Right kidney (tissue), 1 donor: ENCODE data around the gene ADAMTSL3.
"Not testable (repeated sequence)": the region's sequence is repeated elsewhere in the genome, so short reads cannot be mapped to it uniquely, and the experiment has no call there.

Experiments used
- DNase-seq: peaks from one replicate; pipeline ENCODE4 v3.0.0-alpha.2; 2016

Gene ADAMTSL3

GRCh38 chr15:84035399-84035766, 381.5 kb downstream of the ADAMTSL3 start:
- DNase-seq = no peak

GRCh38 chr15:84037301-84037700, 383.4 kb downstream of the ADAMTSL3 start:
- no peak for DNase-seq

GRCh38 chr15:84042434-84043056, 388.6 kb downstream of the ADAMTSL3 start:
- not testable (repeated sequence) for DNase-seq

- DNase-seq = no peak
These were observed 392.2 kb downstream of the ADAMTSL3 start for GRCh38 chr15:84046064-84046637.

DNA sequence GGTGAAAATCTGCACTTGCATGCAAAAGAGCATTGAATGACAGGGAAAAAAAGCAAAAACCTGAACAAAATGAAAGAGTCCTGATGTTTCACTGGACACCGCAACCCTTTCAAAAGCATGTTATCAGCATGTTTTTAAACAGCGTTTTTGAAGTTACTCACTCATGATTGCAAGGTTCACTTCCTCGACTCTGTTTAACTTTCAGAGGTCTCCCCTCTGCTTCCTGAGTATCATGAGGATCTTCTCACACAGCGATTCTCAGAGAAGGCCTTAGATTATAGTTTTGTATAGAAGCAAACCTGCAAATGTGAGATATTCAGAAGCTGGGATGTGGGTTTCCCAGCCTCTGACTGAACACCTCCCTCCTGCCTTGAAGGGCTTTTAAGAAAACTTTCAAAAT, 395.6 kb downstream of the ADAMTSL3 start:
- DNase-seq = not testable (repeated sequence)

DNA sequence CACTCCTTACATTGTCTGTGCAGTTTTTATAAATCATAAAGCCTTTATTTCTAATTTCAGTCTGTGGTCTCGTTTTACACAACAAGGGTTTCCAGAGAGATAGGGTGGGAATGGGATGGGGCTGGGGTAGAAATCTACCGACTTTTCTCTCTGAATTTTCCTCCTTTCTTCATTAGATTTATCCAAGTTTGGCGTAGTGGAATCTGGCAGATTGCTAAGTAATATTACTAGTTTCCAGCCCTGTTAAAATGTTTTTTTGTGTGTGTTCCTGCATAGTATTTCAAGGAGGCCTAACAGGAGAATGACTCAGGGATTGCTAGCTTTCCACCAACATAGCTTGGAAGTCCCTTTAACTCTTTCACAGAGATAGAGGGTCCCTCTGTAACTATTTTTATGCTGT, 396.2 kb downstream of the ADAMTSL3 start:
- DNase-seq = no peak

DNA sequence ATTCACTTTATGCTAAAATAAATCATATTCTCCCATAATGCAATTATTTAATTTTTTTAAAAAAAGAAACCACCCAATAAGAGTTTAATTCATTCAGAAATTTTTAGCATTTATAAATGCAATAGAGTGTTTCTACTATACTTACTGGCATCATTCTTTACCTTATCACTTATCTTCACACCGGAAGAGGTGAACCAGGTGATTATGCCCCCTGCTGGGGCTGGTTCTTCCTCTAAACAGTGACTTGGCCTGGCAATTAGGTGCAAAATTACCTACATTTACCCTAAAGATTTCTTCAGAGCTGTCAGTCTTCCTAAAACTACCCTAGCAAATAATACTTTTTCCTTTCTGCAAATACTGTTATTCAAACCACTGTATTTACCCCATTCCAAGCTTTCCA, 397.2 kb downstream of the ADAMTSL3 start:
- not testable (repeated sequence) for DNase-seq

GRCh38 chr15:84054544-84054943, 400.6 kb downstream of the ADAMTSL3 start:
- not testable (repeated sequence) for DNase-seq

- DNase-seq = no peak
These were observed 403.9 kb downstream of the ADAMTSL3 start for GRCh38 chr15:84057714-84058331.

- DNase-seq = not testable (repeated sequence)
These were observed 409.8 kb downstream of the ADAMTSL3 start for GRCh38 chr15:84063674-84064073.

GRCh38 chr15:84068674-84069073, 414.8 kb downstream of the ADAMTSL3 start:
- DNase-seq = not testable (repeated sequence)

DNA sequence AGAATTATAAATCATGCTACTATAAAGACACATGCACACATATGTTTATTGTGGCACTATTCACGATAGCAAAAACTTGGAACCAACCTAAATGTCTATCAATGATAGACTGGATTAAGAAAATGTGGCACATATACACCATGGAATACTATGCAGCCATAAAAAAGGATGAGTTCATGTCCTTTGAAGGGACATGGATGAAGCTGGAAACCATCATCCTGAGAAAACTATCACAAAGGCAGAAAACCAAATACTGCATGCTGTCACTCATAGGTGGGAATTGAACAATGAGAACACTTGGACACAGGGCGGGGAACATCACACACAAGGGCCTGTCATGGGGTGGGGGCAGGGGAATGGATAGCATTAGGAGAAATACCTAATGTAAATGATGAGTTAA, 424.1 kb downstream of the ADAMTSL3 start:
- DNase-seq = not testable (repeated sequence)

DNA sequence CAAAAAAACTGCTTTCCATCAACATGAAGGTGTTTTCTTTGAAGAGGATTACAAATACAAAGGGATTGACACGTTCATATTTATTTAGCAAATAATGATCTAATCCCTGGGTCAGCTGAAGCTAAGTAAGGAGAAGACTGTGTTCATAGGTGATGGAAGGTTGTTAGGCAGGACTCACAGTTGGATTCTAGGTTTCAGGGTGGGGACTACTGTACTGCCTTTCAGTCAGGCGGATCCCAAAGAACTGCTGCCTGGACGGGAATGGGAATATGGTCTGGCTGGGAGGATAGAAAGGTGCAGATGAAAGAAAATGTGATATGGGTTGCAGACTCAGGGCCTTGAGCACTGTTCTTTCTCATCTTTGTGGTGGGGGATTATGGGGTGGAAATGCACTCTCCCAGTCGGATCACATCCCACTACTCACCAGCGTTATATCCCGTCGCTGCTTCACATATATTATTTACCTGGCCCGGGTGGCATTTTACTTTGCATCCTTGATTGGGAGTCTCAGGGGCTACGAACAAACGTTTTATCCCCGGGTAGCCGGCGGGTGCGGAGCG, 425.5 kb downstream of the ADAMTSL3 start:
- DNase-seq = not testable (repeated sequence)

DNA sequence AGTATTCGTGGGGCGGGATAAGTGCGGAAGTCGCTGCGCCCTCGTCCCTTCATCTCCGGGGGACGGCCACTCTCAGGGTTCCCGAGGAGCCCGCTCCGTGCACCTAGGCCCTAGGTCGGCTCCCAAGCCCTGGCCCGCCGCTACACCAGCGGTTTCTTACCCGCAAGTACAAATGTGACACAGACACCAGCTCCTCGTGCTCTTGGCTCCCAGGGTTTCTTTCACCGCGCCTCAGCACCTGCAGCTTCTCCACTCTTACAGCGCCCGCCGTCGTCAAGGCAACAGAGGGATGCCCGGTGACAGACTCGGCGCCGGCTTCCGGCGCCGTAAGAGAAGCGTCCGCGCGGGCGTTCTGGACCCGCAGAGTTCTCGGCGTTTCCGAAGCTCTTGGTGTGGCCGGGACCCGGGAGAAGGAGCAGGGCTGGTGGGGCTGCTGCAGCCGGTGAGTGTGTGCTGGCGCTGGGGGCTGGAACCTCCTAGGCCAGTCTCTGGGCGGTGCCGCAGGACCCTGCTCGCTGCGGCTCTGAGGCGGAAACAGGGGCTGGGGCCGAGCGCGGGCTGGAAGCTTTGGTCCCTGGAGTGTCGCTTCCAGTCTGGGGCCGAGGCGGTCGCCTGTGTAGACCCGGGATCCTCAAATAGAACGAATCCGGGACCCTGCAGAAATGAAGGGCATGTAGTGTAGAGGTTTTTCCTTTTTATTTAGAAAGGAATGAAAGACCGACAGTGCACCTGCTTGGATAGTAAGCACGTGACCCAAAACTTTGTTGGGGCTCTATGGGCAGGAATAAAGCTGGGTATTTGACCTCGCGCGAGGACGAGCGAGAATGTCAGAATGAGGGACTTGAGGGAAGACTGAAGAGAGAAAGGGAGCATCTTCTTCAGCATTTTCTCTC, 426.2 kb downstream of the ADAMTSL3 start:
- DNase-seq = peak; percentile 72

GRCh38 chr15:84080778-84081084, 426.8 kb downstream of the ADAMTSL3 start:
- DNase-seq = not testable (repeated sequence)

DNA sequence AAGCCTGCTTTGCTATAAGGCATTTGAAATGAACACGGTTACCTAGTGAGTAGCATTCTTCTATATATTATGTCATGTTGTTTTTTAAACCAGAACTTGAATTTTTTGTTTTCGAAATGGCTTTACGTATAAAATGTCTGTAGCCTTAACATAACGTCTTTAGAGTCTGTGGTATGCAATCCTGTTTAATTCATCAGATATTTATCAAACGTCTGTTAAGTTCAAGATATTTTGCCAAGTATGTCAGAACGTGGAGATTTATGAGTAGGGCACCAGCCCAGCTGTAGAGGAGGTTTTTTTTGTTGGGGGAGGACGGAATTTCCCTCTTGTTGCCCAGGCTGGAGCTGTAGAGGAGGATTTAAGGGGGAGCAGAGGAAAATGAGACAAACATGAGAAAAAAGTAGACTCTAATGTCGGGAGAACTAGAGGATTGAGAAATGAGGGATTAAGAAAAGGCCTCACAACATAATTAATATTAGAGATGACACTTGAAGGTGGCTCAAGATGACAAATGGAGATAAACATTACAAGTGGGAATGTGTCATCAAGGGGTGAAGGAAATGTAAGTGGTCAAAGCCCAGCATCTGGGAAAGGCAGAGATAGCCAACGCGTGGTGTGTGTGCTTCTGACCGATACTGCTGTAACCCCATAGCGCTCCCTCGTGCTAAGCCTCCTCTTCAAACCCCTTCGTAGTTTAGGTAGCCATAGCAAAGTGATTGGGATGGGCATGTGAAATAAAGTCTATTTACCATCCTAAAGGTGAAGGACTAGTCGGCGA, 427.7 kb downstream of the ADAMTSL3 start:
- no peak for DNase-seq

DNA sequence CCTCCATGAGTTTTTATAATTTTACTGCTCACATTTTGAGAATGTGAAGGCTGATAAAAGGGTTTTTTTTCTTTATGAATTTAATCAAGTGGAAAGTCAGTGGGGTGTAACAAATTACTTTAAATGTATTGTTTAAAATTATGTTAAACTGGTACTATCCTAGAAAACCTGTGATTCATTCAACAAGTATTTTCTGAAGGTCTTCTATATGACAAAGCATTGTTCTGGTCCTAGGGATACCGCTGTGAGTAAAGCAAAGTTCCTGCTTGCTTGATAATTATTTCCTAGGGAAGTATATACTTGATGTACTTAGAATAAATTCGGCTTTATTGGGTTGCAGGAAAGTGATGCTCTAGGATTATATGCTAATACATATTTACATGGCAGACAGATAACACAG, 428.8 kb downstream of the ADAMTSL3 start:
- DNase-seq = no peak

- not testable (repeated sequence) for DNase-seq
These were observed 432.1 kb downstream of the ADAMTSL3 start for GRCh38 chr15:84086071-84086470.
